BLaER1 treated with 17β-estradiol and CSF1 and Interleukin-3, amounts not matched to agents 10 nM and 100 nM (cell line): Measurements from ENCODE around the gene NACC2.

ENCODE experiments used
- H3K27ac ChIP-seq, 11 experiments: shearing (Covaris generic); formaldehyde crosslinking; 2 replicates each; pipeline ENCODE4 v1.8.1; 2022
- H3K27me3 ChIP-seq, 11 experiments: shearing (Covaris generic); formaldehyde crosslinking; 2 replicates each; pipeline ENCODE4 v1.8.1; 2022
- H3K36me3 ChIP-seq, 11 experiments: shearing (Covaris generic); formaldehyde crosslinking; 2 replicates each; pipeline ENCODE4 v1.8.1; 2022
- H3K4me1 ChIP-seq, 10 experiments: shearing (Covaris generic); formaldehyde crosslinking; 2 replicates each; pipeline ENCODE4 v1.8.1; 2022
- H3K4me2 ChIP-seq, 11 experiments: shearing (Covaris generic); formaldehyde crosslinking; 2 replicates each; pipeline ENCODE4 v1.8.1; 2022
- H3K4me3 ChIP-seq, 10 experiments: shearing (Covaris generic); formaldehyde crosslinking; 2 replicates each; pipeline ENCODE4 v1.8.1; 2022
- H3K9ac ChIP-seq, 11 experiments: shearing (Covaris generic); formaldehyde crosslinking; 2 replicates each; pipeline ENCODE4 v1.8.1; 2022
- H3K9me3 ChIP-seq, 11 experiments: shearing (Covaris generic); formaldehyde crosslinking; replicated peaks in 1 of 11; 2 replicates each; pipeline ENCODE4 v1.8.1; 2022
- H4K20me1 ChIP-seq, 11 experiments: shearing (Covaris generic); formaldehyde crosslinking; 2 replicates each; pipeline ENCODE4 v1.8.1; 2022
- Cebpa-rat ChIP-seq, 11 experiments: shearing (Covaris generic); IDR thresholded peaks; 2 replicates each; pipeline ENCODE4 v1.8.1; 2022

Gene NACC2

DNA sequence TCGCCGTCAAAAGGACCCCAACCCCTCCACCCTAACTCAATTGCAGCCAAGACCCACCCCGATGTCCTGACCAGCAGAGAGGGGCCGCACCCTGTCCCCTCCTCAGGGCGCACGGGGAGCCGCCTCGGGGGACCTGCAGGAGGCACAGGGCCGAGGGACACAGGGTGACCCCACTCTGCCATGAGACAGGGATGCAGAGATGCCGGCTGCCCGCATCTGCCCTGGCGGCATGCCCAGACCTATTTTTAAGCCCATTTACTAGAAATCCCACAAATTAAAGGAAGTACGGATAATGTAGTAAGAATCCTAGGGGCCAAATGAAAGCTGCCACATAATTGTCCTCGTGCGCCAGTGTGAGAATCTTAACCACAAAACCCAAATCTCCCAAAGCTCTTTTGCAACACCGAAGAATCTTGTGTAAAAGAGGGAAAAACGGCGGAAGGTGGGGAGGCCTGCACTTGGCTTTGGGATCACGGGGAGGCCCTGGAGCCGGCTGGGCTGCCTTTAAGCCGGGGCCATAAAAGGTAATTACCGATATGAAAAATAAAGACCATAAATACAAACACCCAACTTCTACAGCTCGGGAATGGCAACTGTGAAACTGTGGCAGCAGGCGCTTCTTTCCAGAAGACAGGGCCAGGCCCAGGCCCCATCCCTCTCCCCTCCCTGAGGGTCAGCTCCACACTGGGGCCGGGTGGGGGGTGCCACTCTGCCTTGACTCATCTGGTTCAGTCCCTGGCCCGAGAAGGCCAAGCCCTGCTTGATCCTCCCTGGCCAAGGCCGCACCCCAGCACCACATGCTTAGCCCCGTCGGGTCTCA, 35.0 kb downstream of the NACC2 start:
- H3K36me3 ChIP-seq = peaks cover 0 to 18% (median 0%) of the 10 kb centered on the region in 11 experiments; a peak in 4 of 22 replicates
- H3K4me1 ChIP-seq = peaks cover 46 to 78% (median 56%) of the 10 kb centered on the region in 10 experiments
- TF ChIP-seq Cebpa-rat (IDR thresholded peaks at IDR 0.05) = peak in 2 of 11 experiments; percentile 34 to 67; a peak in 2 of 22 replicates
- peaks cover 0 to 5% (median 0%) of the 10 kb centered on the region in 11 experiments; a peak in 3 of 22 replicates for H3K27me3 ChIP-seq
- no peaks in the 10 kb centered on the region for H3K9me3 ChIP-seq
- no peak overlapping the region for H3K4me3 ChIP-seq
- peaks cover 0 to 97% (median 0%) of the 10 kb centered on the region in 11 experiments; a peak in 6 of 22 replicates for H4K20me1 ChIP-seq
- H3K9ac ChIP-seq = peak overlapping the region in 6 of 11 experiments; percentile 18 to 65 (median 55); a peak in 9 of 22 replicates
- H3K27ac ChIP-seq = peak overlapping the region in 9 of 11 experiments; percentile 19 to 77 (median 64); a peak in 14 of 22 replicates
- H3K4me2 ChIP-seq = peak overlapping the region; percentile 52 to 100 (median 74); a peak in 20 of 22 replicates

DNA sequence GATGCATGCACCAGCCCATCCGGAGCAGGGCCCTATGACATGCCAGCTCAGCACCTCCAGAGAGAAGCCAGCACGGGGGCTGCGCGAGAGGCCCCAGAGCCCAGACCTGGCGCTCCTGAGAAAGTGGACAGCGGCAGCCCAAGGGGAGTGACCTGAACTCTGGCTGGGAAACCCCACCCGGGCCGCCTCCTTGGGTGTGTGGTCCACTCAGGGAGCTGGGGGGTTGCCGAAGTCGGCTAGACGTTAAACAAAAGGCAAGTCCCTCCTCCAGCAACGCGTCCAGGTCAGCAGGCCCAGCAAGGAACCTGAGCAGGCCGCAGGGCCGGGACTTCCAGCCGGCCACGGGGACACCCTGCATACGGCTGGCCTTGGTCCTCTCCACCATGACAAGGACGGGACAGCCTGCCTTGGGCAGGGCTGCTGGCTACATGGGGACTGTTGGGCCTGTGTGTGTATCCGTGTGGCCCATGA, 35.7 kb downstream of the NACC2 start:
- TF ChIP-seq Cebpa-rat (IDR thresholded peaks at IDR 0.05) = no peak
- Histone ChIP-seq H3K27me3 (peaks cover 0 to 10% (median 7%) of the 10 kb centered on the region in 11 experiments; a peak in 9 of 22 replicates), H3K4me3 (no peak overlapping the region), H4K20me1 (peaks cover 0 to 97% (median 0%) of the 10 kb centered on the region in 11 experiments; a peak in 6 of 22 replicates), H3K4me2 (peak overlapping the region; percentile 52 to 100 (median 74)), H3K4me1 (peaks cover 53 to 79% (median 63%) of the 10 kb centered on the region in 10 experiments), H3K36me3 (peaks cover 0 to 15% (median 0%) of the 10 kb centered on the region in 11 experiments; a peak in 4 of 22 replicates), H3K9me3 (no peaks in the 10 kb centered on the region), H3K9ac (peak overlapping the region in 8 of 11 experiments; percentile 19 to 65 (median 44); a peak in 8 of 22 replicates), H3K27ac (peak overlapping the region in 9 of 11 experiments; percentile 27 to 77 (median 45); a peak in 14 of 22 replicates)

DNA sequence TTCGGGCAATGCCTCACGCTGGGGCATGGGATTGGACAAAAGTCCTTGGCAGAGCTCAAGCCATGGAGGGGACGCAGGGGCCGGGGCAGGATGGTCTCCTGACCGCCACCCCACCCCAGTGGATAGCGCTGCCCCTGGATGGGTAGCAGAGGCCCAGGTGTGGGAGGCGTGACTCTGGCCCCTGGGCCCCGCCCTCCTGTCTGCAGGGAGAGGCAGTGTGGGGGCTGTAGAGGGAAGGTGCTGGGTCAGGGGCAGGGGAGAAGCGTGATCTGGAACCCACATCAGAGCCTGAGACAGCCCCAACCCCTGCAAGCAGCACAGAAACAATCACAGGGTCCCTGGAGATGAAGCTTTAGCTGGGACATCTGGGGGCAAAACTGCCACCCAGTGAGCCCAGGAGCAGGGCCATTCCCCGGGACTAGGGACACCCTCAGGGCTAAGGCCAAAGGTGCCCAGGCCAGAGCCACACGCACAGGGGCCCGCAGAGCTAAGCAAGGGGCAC, 36.2 kb downstream of the NACC2 start:
- H3K9me3 ChIP-seq = no peaks in the 10 kb centered on the region
- H3K4me1 ChIP-seq = peaks cover 58 to 84% (median 68%) of the 10 kb centered on the region in 10 experiments
- peaks cover 0 to 15% (median 12%) of the 10 kb centered on the region in 11 experiments; a peak in 10 of 22 replicates for H3K27me3 ChIP-seq
- no peak for TF ChIP-seq Cebpa-rat (IDR thresholded peaks at IDR 0.05)
- H4K20me1 ChIP-seq = peaks cover 0 to 98% (median 0%) of the 10 kb centered on the region in 11 experiments; a peak in 6 of 22 replicates
- H3K36me3 ChIP-seq = peaks cover 0 to 15% (median 0%) of the 10 kb centered on the region in 11 experiments; a peak in 4 of 22 replicates
- H3K4me3 ChIP-seq = no peak overlapping the region
- peak overlapping the region; percentile 52 to 100 (median 74) for H3K4me2 ChIP-seq
- H3K27ac ChIP-seq = peak overlapping the region in 9 of 11 experiments; percentile 25 to 77 (median 31); a peak in 11 of 22 replicates
- peak overlapping the region in 8 of 11 experiments; percentile 19 to 65 (median 34); a peak in 7 of 22 replicates for H3K9ac ChIP-seq

DNA sequence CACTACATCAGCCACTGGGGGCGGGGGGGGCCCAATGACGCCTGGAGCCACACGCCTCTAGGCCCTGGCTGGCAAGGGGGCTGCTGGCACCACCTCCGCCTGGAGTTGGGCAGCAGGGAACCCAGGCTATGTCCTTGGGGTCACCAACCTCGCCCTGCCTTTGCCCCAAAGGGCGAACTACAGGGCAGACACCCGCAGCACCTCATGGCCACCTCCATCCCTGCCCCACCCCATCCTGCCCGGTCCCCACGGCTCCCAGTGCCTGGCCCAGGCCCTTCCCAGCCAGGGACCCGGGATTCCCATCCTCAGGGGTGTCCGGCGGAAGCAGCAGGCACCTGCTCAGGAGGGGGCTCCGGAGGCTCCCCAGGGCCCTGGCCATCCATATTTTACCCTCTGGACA, 37.0 kb downstream of the NACC2 start:
- no peak overlapping the region for H3K4me3 ChIP-seq
- H4K20me1 ChIP-seq = peaks cover 0 to 97% (median 0%) of the 10 kb centered on the region in 11 experiments; a peak in 7 of 22 replicates
- H3K9ac ChIP-seq = peak overlapping the region in 1 of 11 experiments; percentile 28; a peak in 1 of 22 replicates
- H3K9me3 ChIP-seq = no peaks in the 10 kb centered on the region
- peak overlapping the region in 3 of 11 experiments; percentile 3 to 69 (median 67); a peak in 6 of 22 replicates for H3K27ac ChIP-seq
- H3K4me2 ChIP-seq = peak overlapping the region; percentile 65 to 100 (median 77); a peak in 21 of 22 replicates
- H3K27me3 ChIP-seq = peaks cover 0 to 23% (median 19%) of the 10 kb centered on the region in 11 experiments; a peak in 17 of 22 replicates
- H3K36me3 ChIP-seq = peaks cover 0 to 11% (median 0%) of the 10 kb centered on the region in 11 experiments; a peak in 4 of 22 replicates
- H3K4me1 ChIP-seq = peaks cover 66 to 92% (median 75%) of the 10 kb centered on the region in 10 experiments
- TF ChIP-seq Cebpa-rat (IDR thresholded peaks at IDR 0.05) = no peak

DNA sequence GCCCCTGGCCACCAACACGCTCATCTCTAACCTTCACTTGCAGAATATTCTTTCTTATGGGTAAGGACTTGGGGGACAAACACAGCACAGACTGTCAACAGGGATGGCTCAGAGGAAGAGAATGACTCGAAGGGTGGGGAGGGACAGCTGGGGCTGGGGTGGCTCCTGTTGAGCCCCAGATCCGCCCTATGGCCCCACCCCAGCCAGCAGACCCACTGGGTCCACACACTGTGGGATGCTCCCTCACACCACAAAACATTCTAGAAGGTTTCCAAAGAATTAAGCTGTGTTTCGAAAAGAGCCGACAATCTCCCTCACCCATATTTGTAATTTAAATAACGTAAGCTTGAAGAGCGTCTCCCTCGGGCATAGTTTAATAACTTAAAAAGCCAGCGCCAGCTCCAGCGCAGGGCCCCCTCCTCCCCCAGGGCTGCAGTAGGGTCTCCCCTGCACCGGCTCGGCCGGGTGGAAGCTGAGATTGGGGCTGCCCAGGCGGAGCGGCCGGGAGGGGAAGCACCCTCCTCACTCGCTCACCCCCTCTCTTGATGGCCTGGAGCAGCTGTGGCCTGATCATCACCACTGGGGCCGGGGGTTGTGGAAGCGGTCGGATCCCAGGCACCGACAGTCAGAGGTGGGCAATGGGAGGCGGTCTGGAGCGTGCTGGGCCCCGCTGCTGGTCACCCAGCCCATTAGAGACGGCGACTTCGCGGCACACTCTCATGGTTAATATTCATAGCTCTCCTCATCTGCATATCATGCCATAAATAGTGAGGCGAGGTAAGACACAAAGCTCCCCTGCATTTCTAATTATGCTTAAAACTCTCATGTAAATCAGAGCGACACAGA, 37.6 kb downstream of the NACC2 start:
- Histone ChIP-seq H3K36me3 (peaks cover 0 to 5% (median 0%) of the 10 kb centered on the region in 11 experiments; a peak in 4 of 22 replicates), H3K27me3 (peaks cover 0 to 29% (median 25%) of the 10 kb centered on the region in 11 experiments; a peak in 17 of 22 replicates), H3K4me3 (no peak overlapping the region), H3K9ac (peak overlapping the region in 3 of 11 experiments; percentile 61 to 62 (median 62); a peak in 4 of 22 replicates), H3K27ac (peak overlapping the region in 4 of 11 experiments; percentile 3 to 69 (median 64); a peak in 6 of 22 replicates), H4K20me1 (peaks cover 0 to 92% (median 0%) of the 10 kb centered on the region in 11 experiments; a peak in 7 of 22 replicates), H3K9me3 (no peaks in the 10 kb centered on the region), H3K4me2 (peak overlapping the region; percentile 13 to 100 (median 99); a peak in 18 of 22 replicates), H3K4me1 (peaks cover 72 to 98% (median 82%) of the 10 kb centered on the region in 10 experiments)
- no peak for TF ChIP-seq Cebpa-rat (IDR thresholded peaks at IDR 0.05)

DNA sequence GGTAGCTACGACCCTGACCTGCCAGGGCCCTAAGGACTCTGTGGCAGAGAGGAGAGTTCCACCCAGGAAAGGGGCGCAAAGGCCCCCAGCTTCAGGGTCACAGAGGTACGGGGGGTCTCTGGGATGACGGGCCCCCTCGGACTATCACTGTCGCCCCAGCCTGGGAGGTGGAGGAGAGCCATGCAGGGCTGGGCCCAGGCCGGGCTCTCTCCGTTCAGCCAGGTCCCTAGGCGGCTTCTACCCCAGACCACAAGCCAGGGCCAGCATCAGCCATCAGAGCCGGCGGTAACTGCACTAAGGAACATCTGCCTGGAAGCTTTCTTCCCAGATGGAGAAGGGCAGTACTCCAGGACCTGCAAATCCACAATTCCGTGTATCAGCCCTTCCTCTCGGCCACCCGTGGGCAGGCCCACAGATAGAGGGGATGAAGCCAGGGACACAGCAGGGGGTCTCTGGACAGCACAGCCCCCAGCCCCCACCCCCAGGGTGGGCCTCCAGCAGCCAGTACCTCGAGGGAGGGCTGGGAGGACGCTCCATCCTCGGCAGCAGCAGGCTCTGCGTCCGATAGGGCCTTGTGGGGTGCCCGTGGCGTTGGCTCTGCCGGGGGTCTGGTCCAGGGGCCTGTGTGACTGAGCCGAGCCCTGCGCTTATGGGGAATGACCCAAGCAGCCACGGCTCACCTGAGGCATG, 38.4 kb downstream of the NACC2 start:
- no peaks in the 10 kb centered on the region for H3K9me3 ChIP-seq
- H3K4me3 ChIP-seq = peak overlapping the region in 2 of 10 experiments; percentile 18 to 50; a peak in 2 of 20 replicates
- H3K36me3 ChIP-seq = no peaks in the 10 kb centered on the region
- H3K27me3 ChIP-seq = peaks cover 0 to 37% (median 29%) of the 10 kb centered on the region in 11 experiments; a peak in 17 of 22 replicates
- peak overlapping the region in 6 of 11 experiments; percentile 21 to 69 (median 49); a peak in 8 of 22 replicates for H3K27ac ChIP-seq
- H4K20me1 ChIP-seq = peaks cover 0 to 84% (median 0%) of the 10 kb centered on the region in 11 experiments; a peak in 8 of 22 replicates
- H3K4me1 ChIP-seq = peaks cover 79 to 98% (median 89%) of the 10 kb centered on the region in 10 experiments
- H3K4me2 ChIP-seq = peak overlapping the region; percentile 98 to 100 (median 100)
- TF ChIP-seq Cebpa-rat (IDR thresholded peaks at IDR 0.05) = no peak
- H3K9ac ChIP-seq = peak overlapping the region in 9 of 11 experiments; percentile 29 to 62 (median 60); a peak in 11 of 22 replicates
